Erythroblast (primary cell): ENCODE measurements around the gene LRRC37B.

Experiments used
- GATA1 ChIP-seq: IDR thresholded peaks from 2 replicates; pipeline ENCODE4 v1.6.1; 2011; ENCODE audit warnings: low read depth, mild to moderate bottlenecking, control low read depth, low read length, moderate library complexity
- POLR2A ChIP-seq: IDR thresholded peaks from 2 replicates; pipeline ENCODE4 v1.6.1; 2011; ENCODE audit warnings: mild to moderate bottlenecking, low read length

DNA sequence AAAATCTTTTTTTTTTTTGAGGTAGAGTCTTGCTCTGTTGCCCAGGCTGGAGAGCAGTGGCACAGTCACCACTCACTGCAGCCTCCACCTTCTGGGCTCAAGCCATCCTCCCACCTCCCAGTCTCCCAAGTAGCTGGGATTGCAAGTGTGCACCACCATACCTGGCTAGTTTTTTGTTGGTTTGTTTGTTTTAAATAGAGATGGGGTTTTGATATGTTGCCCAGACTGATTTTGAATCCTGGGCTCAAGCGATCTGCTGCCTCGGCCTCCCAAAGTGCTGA, 2.0 kb downstream of the LRRC37B start:
- TF ChIP-seq POLR2A (no peak), GATA1 (no peak)
